ENCODE results near the gene NTN4. TPM values are rescaled to one million over a fixed set of nuclear protein-coding genes. Genes with fewer than 3 reads are reported as not detected.
A peak's percentile ranks its signal among the peaks of the same experiment; 100 is the strongest.
"Not testable (repeated sequence)": the region's sequence is repeated elsewhere in the genome, so short reads cannot be mapped to it uniquely, and the experiment has no call there.

The NTN4 gene
- total RNA-seq, 1 donor from 2014 or later, result 81.5 TPM

DNA sequence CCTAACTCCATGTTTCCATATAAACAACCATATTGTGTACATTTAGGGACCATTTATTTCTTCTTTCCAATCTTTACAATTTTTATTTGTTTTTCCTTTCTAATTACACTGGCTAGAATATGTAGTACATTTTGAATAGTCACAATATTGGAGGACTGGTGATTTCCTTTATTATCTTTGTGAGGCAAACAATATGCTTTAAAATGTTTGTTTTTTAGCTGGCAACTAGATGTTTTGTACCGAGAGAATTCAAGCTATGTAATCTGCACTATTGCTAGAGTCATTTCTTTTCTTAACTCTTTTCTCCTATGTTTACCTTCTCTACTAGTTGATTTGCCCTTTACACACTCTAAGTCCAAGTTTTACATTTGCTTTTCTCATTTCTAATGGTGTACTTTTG lies 13.3 kb upstream of the NTN4 start:
- DNase-seq (no peak), ATAC-seq (ENCODE audit: poor library complexity) (no peak)
- intact Hi-C loops (cut with DNase I), result no loop called here

DNA sequence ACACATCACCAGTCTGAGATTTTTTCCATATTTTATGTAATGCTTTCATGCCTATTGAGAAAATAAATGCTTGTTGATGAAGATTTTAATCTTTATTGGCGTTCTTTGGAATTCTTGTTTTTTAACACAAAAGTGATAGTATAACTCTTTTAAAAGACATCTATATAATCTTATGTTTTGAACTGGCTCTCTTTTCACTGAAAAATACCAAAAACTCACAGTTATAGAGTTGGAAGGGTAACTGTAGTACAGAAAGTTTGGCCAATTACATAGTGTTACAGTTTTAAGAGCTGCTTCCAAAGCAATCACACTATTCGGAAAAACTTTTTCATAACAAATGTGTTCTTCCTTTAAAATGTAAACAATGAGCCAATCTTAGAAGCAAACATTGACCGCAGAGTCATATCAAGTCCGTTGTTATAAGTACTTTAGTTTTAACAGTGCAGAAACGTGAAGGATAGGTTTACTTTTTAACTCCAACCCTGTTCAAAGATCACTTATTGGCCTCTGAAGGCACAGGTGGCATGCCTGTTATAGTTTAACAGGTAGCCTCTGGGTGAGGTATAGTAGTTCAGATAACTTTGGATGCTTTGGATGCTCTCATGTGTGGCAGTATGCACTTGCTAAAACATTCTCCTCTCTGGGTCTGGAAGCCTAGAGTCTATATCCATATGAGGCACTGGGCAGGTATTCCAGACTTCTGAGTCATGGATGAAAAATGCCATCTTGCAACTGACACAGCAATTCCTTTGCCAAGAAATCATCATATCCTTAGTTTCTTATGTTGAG lies 12.1 kb upstream of the NTN4 start:
- DNase-seq (no peak), ATAC-seq (ENCODE audit: poor library complexity) (peak; percentile 66)
- intact Hi-C loops (cut with DNase I), result no loop called here

DNA sequence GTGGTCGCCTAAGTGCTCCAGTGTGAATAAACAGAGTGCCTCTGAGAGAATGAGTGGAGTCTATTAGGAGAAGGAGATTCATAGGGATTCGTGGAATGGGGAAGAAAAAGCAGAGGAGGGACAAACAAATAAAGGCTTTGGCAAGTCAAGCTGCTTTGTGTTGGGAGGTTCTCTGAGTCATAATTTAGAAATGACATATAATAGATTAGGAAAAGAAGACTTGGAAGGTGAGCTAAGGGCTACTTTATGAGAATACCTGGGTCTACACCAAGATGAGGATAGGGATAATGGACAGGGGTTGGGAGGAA lies 6.4 kb upstream of the NTN4 start:
- no peak for ATAC-seq (ENCODE audit: poor library complexity)
- intact Hi-C loops (cut with DNase I), result no loop called here
- DNase-seq, result no peak

DNA sequence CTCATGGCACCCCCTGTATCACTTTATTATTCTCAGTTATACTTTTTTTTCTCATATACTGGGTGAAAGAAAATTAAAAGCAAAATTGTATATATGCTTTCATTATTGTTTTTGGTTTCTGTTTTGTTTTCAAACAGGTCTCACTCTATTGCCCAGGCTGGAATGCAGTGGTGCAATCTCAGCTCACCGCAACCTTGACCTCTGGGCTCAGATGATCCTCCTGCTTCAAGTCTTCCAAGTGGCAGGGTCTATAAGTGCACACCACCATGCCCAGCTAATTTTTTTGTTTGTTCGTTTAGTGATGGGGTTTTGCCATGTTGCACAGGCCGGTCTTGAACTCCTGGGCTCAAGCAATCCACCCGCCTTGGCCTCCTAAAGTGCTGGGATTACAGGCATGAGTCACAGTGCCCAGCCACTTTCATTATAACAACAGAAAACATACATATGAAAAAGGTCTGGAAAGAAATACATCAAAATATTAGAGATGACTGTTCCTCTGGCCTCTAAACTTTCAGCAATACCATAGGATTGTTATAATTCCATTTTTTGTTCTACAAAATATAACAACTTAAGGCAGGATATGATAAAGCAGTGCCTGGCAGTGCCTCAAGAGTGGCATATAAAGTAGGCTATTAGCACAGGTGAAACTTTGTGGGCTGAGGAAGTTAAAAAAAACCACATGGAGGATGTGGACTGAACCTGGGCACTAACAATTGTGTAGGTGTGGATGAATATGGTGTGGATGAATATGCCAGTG lies 5.8 kb upstream of the NTN4 start:
- intact Hi-C loops (cut with DNase I), result no loop called here
- ATAC-seq (ENCODE audit: poor library complexity) (no peak), DNase-seq (no peak)

DNA sequence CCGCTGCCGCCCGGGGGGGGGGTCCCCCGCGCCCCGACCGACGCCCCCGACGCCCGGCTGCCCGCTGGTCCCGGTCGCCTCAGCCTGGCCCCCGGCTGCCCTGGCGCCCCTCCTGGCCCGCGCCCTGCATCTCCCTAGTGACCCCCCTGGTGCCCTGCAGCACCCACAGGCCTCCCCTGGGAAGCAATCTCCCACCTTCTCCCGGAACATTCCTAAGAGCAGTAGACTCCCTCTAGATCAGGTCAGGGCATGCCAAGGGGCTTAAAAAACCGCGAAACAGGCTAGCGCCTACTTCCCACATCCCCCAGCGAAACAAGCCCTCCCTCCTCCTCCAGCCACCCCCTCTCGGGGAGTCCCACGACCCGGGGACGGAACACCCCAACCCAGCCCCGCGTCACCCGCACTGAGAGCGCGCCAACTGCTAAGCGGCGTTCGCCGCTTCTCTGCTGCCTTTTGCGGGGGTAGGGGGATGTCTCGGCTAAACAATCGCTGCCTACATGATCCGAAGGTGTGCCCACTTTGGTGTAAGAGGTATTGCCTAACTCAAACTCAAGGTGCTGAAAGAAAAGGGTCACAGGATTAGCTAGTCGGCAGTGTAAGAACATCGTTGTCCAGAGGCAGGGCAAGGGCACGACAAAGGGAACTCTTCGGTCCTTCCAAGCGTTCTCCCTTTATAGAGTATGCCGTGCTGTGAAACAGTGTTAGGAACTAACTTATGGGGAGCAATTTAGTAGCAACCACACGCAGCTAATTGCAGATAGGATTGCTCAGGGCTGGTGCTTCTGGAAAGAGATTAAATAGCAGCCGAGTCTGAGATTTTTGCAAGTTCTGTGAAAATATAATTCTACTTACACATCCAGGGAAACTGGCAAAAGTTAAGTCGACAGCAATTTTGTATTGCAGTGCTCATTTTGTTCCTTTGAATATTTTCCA lies 619 bp upstream of the NTN4 start:
- intact Hi-C loops (cut with DNase I), result no loop called here
- DNase-seq, result no peak
- peak; percentile 64 for ATAC-seq (ENCODE audit: poor library complexity)

DNA sequence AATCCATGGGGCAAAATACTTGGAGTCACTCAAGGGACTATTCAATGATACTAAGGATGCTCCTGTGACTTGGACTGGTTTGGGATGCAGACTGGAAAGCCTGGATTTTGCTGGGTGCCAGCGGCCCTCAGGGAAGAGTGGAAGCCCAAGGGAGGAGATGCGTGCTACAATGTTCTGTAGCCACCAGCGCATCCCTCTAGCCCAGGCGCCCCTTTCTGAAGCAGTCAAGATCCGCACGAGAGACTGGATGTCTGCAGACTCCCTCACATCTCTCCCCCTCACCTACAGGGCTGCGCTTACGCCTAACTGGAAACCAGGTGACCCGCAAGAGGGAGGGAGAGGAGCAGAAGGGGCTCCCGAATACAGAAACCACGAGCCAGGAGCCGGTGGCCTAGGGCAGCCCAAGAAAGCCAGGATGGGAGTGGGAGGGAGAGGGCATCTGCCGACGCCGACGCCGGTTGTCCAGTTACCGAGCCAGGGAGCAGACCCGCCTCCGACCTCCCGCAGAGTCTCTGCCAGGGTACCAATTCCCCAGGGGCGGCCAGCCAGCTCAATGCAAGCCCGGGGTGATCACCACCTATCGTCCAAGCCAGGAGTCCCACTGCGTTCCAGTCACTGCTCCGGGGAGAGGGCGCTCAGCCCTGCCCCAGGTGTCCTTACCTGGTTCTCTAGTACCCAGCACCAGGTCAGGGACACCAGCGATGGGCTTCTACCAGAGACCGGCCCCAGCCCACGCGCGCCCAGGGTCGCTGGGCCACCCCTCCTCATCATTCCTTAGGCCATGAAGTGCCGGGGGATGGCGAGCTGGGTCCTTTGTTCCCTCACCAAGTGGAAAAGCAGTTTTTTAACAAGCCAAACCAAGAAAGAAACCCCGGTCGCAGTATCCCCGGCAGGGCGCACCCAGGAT lies 1.2 kb downstream of the NTN4 start:
- DNase-seq (peak; percentile 64), ATAC-seq (ENCODE audit: poor library complexity) (peak; percentile 44)
- intact Hi-C loops (cut with DNase I), result loop anchor here (10.0 kb wide), 1 partner anchor 85 kb away; no protein-coding TSS in a partner anchor

DNA sequence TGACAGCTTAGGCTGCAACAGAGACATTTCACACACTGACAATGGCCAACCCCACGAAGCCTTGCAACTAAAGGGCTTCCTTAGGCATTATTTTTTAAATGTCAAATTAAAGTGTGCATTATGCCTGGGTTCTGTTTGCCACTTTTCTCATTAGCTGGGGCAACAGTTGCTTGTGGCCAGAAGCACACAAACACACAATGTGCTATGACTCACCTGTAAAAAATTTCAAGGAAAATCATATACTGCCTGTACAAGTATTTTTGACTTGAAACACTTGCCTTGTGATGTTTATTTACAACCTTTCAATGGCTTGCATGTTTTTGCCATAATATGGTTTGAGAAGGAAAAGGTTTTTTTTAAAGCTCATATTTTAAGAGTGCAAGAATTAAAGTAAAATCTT lies 1.9 kb downstream of the NTN4 start:
- DNase-seq (no peak), ATAC-seq (ENCODE audit: poor library complexity) (no peak)
- intact Hi-C loops (cut with DNase I), result loop anchor here (10.0 kb wide), 1 partner anchor 84 kb away; no protein-coding TSS in a partner anchor

DNA sequence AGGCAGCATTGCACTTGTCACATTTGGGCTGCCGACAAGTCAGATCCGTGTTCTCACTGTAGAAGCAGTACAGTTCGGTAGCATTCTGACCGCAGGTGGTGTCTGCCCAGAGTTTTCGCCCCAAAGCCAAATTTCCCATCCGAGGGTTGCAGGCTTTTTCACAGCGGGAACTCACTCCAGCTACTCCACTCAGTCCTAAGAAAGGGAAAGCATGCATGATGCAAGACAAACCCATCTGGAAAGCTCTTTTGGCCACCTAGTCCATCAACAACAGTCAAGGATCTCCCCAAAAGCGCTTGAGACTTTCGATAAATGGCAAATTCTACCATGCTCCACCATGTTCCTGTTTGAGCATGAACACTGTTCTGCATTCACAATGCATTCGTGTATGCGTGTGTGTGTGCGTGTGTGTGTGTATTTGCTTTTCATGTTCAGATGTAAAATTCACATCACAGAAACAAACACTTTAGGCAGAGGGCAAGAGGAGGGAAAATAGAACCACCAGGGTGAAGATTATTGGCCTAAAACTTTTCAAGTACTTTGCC lies 3.2 kb downstream of the NTN4 start:
- no peak for DNase-seq
- ATAC-seq (ENCODE audit: poor library complexity), result no peak
- intact Hi-C loops (cut with DNase I), result loop anchor here (10.0 kb wide), 1 partner anchor 83 kb away; no protein-coding TSS in a partner anchor

DNA sequence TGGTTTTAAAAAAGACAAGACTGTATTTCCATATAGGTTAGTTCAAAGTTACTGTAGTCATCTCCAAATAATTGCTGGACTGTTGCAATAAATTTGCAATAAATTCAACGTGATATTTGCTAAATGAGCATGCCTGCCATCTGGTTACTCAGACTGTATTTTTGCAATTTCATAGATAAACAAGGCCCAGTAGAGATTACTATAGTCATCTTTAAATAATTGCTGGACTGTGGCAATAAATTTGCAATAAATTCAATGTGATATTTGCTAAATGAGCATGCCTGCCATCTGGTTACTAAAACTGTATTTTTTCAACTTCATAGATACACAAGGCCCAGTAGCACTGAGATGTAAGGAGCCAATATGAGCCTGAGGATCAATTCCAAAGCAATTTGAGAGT lies 5.6 kb downstream of the NTN4 start:
- DNase-seq (no peak), ATAC-seq (ENCODE audit: poor library complexity) (no peak)
- intact Hi-C loops (cut with DNase I), result loop anchor here (10.0 kb wide), 1 partner anchor 80 kb away; no protein-coding TSS in a partner anchor

DNA sequence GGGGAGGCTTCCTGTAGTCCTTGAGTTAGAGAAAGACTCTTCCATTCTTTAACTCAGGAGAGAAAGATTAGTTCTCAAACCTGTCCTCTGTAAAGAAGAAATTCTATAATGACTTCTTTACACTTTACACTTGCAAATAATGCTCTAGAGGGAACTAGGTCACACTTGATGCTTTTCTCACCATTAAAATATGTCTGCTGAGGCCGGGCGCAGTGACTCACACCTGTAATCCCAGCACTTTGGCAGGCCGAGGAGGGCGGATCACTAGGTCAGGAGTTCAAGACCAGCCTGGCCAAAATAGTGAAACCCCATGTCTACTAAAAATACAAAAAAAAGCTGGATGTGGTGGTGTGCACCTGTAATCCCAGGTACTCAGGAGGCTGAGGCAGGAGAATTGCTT lies 6.3 kb downstream of the NTN4 start:
- intact Hi-C loops (cut with DNase I), result loop anchor here (10.0 kb wide), 1 partner anchor 79 kb away; no protein-coding TSS in a partner anchor
- no peak for DNase-seq
- ATAC-seq (ENCODE audit: poor library complexity), result no peak

DNA sequence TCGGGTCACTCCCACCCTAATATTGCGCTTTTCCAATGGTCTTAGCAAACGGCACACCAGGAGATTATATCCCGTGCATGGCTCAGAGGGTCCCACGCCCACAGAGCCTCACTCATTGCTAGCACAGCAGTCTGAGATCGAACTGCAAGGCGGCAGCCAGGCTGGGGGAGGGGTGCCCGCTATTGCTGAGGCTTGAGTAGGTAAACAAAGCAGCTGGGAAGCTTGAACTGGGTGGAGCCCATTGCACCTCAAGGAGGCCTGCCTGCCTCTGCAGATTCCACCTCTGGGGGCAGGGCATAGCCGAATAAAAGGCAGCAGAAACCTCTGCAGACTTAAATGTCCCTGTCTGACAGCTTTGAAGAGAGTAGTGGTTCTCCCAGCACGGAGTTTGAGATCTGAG lies 15.1 kb downstream of the NTN4 start:
- ATAC-seq (ENCODE audit: poor library complexity); DNase-seq; intact Hi-C loops (cut with DNase I): not testable (repeated sequence)

DNA sequence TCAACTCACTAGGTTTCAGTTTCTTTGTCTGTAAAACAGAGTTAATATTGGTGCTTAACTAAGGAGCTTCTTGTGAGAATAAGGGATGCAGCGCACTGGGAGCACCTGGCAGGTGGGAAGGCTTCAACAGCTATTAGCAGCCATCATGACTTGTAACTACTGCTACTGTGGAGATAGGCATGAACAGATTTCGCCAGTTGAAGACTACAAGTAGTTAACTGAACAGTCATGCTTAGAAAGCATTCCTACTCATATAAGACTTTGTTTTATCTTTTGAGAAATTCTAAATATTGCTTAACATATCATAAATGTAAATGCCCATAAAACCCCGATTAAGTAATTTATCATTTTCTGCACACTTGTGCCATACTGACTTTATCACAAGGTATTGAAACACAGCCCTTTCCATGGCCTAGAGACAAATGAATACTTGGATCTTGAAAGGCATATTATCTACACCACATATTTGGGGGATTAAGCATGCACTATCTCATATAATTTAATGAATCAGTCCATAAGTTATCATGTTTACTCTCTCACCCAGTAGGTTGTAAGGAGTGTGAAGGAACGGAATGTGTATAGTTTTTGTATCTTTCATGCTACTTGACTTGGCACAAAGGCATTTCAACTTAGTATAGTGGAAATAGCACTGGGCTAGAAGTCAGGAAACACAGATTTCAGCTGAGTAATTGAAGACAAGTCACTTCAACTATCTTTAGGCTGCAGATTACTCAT lies 16.1 kb downstream of the NTN4 start:
- DNase-seq (no peak), ATAC-seq (ENCODE audit: poor library complexity) (peak; percentile 62)
- intact Hi-C loops (cut with DNase I), result no loop called here

DNA sequence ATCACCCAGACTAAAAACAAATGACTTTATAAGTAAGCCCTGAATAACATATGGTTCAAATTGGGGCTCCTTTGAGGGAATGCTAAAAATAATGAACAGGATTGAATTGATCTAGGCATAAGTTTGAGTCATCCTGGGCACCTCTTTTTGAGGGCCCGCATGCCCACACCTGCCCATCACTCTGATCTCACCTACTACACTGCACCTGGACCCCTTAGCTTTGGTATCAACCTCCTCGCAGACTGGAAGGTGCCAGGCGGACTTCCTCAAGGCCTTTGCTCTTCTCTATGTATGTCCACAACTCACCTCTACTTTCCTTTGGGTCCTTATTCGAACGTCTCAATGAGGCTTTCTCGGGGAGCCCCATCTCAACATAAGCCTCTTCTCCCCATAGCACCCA lies 17.2 kb downstream of the NTN4 start:
- DNase-seq, result no peak

DNA sequence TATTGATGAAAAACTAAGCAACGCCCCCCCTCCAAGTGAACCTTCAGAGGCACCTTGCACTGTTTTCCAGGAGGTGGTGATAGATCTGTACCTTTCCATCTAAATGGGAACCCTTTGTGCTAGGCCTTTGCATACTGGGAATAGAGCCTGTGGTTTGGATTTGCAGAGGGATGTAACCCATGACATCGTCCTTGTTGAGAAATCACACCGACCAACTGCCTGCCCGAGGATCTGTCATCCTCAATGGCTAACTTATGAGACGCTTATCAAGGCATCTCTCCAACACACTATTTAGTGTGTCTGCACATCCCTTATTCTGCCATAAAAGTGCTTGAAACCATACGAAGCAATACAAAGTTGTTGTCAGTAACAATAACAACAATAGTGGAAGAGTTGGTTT lies 22.9 kb downstream of the NTN4 start:
- DNase-seq (no peak), ATAC-seq (ENCODE audit: poor library complexity) (peak; percentile 20)
- intact Hi-C loops (cut with DNase I), result no loop called here

More for the DNA sequence above, 17.2 kb downstream of the NTN4 start:
- intact Hi-C loops (cut with DNase I), result no loop called here
- no peak for ATAC-seq (ENCODE audit: poor library complexity)

DNA sequence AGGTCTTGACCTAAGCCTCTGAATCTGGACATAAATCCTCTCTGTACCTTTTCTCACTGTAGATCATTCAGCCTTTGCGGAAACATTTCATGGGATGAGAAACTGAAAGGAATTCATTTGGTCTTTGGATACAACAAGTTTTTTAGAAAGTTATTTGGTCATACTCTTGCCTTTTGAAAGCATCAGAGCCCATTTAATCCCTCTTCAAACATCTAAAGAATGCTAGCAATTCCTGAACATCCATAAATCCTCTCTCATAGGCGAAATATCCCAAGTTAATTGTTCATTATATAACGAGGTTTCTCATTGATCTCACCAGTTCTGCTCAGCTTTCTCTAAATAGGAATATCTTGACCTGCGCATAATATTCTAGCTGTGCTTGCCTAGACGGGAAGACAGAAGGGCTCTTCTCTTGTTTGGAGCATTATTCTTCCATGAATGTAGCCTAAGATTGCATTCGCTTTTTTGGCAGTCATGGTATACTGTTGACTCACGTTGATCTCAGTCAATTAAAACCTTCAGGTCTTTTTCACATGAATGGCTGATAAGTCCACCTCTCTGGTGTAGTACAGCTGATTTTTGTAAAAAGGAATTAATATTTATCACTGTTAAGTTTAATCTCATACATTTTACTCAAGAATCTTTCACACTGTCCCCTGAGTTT lies 24.1 kb downstream of the NTN4 start:
- DNase-seq (no peak), ATAC-seq (ENCODE audit: poor library complexity) (no peak)
- intact Hi-C loops (cut with DNase I), result no loop called here

DNA sequence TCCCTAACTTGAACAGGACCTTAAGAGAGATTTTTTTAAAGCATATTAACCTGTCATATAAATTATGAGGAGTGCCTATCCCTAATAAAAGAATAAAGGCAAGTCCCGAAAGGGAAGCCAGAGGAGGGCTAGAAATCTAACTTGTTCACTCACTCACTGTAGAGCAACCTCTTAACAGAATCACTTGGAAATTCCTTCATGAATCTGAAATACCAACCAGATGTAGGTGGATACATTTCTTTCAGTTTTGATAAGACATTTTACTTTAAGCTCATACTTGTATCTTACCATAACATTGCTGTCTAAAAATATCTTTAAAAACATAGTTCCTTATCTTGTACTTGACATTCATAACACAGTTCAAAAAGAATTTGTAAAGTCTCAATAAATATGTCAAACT lies 25.7 kb downstream of the NTN4 start:
- intact Hi-C loops (cut with DNase I), result no loop called here
- DNase-seq (no peak), ATAC-seq (ENCODE audit: poor library complexity) (peak; percentile 13)

DNA sequence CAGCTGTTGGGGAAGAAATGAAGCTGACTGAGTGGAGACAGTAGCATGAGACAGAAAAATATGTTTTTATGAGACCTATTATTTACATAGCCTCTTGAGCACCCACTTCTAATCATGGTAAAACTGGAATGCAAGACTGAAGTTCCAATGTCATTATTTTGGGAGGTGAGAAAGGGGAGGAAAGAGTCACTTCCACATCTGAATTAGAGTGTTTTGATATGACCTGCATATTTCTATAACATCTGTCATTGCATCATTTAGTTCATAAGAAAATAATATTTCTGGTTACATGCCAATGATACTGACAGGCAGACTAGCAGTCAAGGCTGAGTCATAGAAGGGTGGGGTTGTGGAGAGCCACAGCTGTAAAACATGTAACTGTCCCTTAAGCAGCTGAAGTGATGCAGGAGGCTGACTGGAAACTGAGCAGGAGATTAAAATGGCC lies 26.7 kb downstream of the NTN4 start:
- intact Hi-C loops (cut with DNase I), result no loop called here
- ATAC-seq (ENCODE audit: poor library complexity) (peak; percentile 77), DNase-seq (no peak)

All from Right ventricle myocardium superior (tissue), 1 donor.